A549 (cell line): ENCODE results near the gene OSER1.
"Not testable (repeated sequence)": the region's sequence is repeated elsewhere in the genome, so short reads cannot be mapped to it uniquely, and the experiment has no call there.

ENCODE experiments used
- TF ChIP-seq, protein P1 (sequence below): fragments of >200 bp; sonication (Bioruptor Twin); formaldehyde crosslinking; IDR thresholded peaks from 3 replicates; pipeline ENCODE4 v1.5.1; 2016
- TF ChIP-seq, protein P2 (sequence below): IDR thresholded peaks from 2 replicates; pipeline ENCODE4 v1.6.1; 2012

DNA sequence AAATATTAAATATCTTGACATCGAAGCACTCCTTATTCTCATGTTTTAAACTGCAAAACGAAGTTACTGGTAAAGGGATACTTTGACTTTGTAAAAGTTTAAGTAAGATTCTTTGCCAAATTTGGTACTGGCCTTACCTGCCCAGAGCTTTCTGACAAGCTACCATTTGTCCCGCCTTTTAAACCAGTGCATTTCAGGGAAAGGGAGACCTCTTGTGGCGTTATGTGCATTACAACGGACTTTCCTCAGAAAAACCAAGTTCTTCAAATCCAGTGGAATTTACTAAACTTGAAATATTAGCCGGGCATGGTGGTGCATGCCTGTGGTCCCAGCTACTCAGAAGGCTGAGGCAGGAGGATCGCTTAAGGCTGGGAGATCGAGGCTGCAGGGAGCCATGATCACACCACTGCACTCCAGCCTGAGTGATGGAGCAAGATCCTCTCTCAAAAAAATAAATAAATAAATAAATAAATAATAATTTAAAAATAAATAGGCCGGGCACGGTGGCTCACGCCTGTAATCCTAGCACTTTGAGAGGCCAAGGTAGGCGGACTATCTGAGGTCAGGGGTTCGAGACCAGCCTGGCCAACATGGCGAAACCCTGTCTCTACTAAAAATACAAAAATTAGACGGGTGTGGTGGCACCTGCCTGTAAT, 20.2 kb downstream of the OSER1 start:
- TF ChIP-seq, protein P1, sequence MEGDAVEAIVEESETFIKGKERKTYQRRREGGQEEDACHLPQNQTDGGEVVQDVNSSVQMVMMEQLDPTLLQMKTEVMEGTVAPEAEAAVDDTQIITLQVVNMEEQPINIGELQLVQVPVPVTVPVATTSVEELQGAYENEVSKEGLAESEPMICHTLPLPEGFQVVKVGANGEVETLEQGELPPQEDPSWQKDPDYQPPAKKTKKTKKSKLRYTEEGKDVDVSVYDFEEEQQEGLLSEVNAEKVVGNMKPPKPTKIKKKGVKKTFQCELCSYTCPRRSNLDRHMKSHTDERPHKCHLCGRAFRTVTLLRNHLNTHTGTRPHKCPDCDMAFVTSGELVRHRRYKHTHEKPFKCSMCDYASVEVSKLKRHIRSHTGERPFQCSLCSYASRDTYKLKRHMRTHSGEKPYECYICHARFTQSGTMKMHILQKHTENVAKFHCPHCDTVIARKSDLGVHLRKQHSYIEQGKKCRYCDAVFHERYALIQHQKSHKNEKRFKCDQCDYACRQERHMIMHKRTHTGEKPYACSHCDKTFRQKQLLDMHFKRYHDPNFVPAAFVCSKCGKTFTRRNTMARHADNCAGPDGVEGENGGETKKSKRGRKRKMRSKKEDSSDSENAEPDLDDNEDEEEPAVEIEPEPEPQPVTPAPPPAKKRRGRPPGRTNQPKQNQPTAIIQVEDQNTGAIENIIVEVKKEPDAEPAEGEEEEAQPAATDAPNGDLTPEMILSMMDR = peak; percentile 90
- TF ChIP-seq, protein P2, sequence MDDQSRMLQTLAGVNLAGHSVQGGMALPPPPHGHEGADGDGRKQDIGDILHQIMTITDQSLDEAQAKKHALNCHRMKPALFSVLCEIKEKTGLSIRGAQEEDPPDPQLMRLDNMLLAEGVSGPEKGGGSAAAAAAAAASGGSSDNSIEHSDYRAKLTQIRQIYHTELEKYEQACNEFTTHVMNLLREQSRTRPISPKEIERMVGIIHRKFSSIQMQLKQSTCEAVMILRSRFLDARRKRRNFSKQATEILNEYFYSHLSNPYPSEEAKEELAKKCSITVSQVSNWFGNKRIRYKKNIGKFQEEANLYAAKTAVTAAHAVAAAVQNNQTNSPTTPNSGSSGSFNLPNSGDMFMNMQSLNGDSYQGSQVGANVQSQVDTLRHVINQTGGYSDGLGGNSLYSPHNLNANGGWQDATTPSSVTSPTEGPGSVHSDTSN = not testable (repeated sequence)
